ENCODE results near the gene PDIA4.

PDIA4 gene, protein sequence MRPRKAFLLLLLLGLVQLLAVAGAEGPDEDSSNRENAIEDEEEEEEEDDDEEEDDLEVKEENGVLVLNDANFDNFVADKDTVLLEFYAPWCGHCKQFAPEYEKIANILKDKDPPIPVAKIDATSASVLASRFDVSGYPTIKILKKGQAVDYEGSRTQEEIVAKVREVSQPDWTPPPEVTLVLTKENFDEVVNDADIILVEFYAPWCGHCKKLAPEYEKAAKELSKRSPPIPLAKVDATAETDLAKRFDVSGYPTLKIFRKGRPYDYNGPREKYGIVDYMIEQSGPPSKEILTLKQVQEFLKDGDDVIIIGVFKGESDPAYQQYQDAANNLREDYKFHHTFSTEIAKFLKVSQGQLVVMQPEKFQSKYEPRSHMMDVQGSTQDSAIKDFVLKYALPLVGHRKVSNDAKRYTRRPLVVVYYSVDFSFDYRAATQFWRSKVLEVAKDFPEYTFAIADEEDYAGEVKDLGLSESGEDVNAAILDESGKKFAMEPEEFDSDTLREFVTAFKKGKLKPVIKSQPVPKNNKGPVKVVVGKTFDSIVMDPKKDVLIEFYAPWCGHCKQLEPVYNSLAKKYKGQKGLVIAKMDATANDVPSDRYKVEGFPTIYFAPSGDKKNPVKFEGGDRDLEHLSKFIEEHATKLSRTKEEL

DNA sequence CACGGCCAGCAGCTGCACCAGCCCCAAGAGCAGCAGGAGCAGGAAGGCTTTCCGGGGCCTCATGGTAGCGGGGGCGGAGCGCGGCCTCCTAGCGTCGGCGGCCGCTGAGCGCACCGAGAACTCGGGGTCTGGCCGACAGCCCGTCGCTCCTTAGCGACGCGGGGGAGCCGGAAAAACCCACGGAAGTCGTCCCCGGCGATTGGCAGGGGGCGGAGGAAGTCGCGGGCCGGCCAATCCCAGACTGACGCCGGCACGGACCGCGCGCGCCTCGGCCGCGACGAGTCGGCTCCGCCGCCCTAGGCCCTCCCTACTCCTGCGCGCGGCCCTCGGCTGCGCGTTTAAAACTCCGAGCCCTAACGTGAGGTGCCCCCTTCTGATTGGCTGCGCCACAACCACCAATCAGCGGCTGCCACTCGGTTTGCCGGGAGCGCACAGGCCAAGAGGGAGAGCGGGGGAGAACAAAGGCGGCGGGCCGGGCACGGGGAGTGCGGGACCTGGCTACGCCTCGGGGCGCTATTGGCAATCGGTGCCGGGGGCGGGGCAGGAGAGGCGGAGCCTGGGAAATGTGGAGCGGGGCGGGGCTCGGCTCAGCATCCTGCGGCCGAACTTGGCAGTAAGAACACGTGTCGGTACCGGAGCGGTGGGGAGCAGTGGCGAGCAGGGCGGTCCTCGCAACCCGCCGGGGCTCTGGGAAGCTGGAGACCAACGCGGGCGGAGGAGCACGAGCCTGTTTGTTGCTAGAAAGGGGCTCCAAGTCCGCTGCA, at the start of gene PDIA4:
Gene PDIA4 (minus strand): TSS at position 160 of the 764 bp plus-strand sequence. CDS start 97 bp downstream, at position 63.
- in situ Hi-C loops (cut with HindIII; ENCODE audit: low sequenced_read_pairs), result no loop called here

DNA sequence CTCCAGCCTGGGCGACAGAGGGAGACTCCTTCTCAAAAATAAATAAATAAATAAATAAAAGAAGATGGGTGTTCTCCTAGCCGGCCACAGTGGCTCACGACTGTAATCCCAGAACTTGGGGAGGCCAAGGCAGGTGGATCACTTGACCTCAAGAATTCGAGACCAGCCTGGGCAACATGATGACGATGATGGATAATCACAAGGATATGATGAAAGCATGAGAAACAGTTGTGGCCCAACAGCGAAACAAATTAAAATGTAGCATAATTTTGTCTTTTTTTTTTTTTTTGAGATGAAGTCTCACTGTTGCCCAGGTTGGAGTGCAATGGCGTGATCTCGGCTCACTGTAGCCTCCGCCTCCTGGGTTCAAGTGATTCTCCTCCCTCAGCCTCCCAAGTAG, 49.3 kb upstream of the PDIA4 start:
- in situ Hi-C loops (cut with HindIII; ENCODE audit: low sequenced_read_pairs), result no loop called here

DNA sequence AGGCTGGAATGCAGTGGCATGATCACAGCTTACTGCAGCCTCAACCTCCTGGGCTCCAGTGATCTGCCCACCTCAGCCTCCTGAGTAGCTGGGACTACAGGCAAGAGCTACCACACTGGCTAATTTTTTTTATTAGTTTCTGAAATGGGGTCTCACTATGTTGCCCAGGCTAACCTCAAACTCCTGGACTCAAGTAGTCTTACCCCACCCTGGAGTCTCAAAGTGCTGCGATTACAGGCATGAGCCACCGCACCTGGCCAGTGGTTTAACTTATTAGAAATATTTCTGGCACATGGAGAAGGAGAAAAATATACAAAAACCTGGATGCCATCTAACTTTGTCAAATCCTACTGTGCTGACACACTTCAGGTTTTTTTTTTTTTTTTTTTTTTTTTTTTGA, 47.0 kb upstream of the PDIA4 start:
- in situ Hi-C loops (cut with HindIII; ENCODE audit: low sequenced_read_pairs), result no loop called here

DNA sequence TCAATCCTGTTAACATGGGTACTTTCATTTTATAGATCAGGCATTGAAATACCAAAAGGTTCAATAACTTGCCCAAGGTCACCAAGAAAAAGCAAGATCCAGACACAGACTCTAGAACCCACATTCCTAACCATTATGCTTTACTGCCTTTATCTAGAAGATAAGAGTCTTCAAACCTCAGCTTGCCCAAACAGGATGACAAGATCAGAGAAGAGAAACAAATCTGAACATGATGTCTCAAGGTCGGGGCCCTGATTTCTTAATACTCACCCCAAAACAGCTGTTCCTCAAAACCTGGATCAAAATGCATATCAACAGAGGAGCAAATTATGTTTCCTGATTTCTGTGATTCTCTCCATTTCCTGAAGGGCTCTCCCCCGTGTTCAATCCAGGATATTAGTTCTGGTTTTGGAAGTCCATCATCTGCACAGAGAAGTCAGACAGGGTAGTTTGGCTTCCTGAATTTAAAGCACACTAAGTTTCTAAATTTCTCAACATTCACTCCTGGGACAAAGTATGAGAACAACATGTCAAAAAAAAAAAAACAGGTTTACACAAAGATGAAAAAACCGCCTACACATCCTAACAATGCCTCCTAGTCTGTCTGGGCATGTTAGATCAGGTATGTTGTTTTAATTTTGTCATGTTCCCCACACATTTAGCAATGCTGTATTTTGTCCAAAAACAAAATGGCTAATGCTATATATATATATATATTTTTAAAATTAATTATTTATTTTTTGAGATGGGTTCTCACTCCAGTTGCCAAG, 46.0 kb upstream of the PDIA4 start:
- in situ Hi-C loops (cut with HindIII; ENCODE audit: low sequenced_read_pairs), result no loop called here

DNA sequence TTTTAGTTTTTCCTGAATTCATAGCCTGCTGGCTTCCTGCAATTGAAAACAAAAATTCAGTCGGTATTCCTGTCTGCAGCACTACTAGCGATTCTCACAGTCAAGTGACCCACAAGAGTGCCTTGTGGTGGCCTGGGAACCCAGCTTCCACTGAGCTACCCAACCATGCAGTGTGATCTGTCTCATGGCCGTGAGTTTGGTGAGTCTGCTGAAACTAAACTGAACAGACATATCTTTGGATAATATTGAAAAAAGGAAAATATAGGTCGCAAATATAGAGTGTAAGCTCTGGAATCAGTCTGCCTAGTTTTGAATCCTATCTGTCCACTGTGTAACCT, 44.1 kb upstream of the PDIA4 start:
- in situ Hi-C loops (cut with HindIII; ENCODE audit: low sequenced_read_pairs), result no loop called here

DNA sequence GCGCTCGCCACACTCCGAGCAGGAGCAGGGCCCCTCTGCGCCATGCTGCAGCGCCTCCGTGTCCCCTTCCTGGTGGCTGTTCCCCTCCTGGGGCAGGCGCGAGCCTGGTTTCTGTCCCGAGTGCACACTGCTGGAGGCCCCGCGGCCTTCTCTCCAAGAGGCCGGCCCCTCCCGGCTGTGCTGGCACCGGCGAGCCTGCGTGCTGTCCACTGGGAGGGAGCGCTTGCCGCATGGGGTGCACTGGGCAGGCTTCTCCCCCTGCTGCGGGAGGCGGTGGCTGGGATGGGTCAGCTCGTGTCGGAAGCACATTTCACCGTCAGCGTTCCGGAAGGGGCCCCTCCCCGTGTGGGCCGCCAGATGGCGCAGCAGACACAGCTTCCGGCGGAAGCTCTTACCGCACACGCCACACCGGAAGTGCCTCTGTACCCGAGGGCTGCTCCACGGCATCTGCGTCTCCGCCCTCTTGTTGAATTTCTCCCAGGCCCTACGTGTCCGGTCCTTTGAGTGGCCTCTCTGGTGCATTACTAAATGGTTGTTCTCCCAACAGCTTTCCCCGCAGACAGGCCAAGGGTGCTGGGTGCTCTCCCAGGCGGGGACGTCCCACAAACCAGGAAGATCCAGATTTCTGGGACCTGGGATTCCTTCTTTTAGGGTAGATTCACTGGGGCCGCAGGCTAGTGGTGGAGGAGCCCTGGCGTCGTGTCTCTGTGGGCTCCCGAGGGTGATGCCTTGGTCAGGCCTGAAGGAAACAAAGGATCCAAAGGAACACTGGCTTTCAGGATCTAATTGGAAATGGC, 43.5 kb upstream of the PDIA4 start:
- in situ Hi-C loops (cut with HindIII; ENCODE audit: low sequenced_read_pairs), result no loop called here

DNA sequence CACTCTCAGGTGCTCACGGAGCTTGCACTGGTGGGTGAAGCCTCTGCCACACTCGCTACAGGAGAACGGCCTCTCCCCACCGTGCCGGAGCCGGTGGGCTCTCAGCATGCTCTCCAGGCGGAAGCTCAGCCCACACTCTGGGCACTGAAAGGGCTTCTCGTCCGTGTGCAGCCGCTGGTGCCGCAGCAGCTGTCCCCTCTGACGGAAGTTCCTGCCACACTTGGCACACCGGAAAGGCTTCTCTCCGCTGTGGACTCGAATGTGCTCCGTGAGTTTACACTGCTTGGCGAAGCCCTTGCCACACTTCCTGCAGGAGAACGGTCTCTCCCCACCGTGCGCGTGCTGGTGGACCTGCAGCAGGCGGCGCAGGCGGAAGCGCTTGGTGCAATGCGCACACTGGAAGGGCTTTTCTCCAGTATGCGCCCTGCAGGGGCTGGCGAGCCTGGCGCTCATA, 42.9 kb upstream of the PDIA4 start:
- in situ Hi-C loops (cut with HindIII; ENCODE audit: low sequenced_read_pairs), result no loop called here

DNA sequence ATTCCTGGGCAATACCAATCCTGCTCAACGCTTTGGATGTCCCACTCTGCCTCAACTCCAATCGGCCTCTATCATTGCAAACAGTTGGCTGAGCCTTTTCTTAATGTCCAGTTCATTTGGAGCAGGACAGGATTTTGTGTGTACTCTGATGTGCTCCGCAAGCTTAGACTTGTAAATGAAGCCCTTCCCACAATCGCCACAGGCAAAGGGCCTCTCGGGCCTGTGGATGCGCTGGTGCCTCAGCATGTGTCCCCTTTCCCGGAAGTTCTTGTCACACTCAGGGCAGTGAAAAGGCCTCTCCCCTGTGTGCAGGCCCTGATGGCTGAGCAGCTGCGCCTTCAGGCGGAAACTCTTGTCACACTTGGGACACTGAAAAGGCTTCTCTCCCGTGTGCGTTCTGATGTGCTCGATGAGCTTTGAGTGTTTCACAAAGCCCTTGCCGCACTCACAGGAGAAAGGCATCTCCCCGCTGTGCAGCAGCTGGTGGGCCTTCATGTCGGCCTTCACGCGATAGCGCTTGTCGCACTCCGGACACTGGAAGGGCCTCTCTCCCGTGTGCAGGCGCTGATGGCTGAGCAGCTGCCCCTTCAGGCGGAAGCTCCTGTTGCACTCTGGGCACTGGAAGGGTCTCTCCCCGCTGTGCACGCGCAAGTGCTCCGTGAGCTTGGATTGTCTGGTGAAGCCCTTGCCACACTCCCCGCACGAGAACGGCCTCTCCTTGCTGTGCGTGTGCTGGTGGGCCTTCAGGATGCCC, 42.2 kb upstream of the PDIA4 start:
- in situ Hi-C loops (cut with HindIII; ENCODE audit: low sequenced_read_pairs), result no loop called here

DNA sequence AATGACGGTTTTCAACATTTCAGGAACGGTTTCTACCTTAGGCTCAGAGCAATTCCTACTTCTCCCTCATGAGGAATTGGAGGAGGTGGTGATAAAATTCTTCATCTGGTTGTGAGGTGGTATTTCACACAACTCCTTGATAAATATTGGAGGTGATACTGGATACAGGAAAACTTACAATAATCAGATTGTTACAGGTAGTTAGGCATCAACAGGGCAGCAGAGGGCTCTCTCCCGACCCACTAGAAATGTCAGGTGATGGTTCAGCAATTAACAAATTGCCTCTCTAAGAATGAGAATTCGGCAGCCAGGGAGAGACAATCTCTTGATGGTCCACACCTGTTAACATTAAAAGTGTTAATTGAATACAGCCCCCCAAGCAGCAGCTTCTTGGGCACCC, 39.6 kb upstream of the PDIA4 start:
- in situ Hi-C loops (cut with HindIII; ENCODE audit: low sequenced_read_pairs), result loop anchor here (10.0 kb wide), 1 partner anchor 63 kb away; no protein-coding TSS in a partner anchor

DNA sequence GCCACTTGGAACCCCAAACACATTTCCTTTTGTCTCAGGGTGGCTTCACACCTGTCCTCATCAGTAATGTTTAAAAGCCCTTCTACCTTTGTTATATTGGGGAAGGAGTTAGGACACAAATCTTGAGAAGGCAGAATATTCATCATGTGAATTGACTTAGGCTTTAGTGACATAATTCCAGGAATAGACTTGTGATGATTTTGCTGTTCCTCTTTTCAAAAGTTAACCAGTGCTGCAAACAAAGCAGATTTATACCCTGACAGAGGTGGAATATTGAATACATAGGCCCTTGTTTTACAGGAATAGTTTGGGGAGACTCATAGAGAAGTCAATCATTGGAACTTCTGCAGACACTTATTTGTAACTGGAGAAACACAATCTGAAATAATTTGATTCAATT, 35.2 kb upstream of the PDIA4 start:
- in situ Hi-C loops (cut with HindIII; ENCODE audit: low sequenced_read_pairs), result loop anchor here (10.0 kb wide), 1 partner anchor 59 kb away; no protein-coding TSS in a partner anchor

DNA sequence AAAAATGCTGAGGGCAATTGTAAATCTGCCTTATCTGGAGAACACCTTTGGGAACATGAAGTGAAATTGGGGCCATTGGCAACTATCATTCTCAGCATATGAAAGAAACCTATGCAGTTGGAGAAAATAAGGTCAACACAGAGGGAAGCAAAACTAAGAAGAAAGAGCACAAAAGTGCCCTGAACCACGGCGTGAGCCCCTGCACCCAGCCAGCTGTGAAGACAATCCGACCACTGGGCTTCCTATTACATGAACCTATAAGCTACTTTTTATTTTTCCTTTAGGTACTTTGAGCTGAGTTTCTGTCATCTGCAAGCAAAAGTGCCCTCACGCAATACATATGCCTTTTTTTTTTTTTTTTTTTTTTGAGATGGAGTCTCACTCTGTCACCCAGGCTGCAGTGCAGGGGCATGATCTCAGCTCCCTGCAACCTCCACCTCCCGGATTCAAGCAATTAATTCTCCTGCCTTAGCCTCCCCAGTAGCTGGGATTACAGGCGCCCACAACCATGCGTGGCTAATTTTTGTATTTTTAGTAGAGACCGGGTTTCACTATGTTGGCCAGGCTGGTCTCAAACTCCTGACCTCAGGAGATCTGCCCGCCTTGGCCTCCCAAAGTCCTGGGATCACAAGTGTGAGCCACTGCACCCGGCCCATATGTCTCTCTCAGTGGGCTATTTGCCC, 34.1 kb upstream of the PDIA4 start:
- in situ Hi-C loops (cut with HindIII; ENCODE audit: low sequenced_read_pairs), result loop anchor here (10.0 kb wide), 1 partner anchor 58 kb away; no protein-coding TSS in a partner anchor

DNA sequence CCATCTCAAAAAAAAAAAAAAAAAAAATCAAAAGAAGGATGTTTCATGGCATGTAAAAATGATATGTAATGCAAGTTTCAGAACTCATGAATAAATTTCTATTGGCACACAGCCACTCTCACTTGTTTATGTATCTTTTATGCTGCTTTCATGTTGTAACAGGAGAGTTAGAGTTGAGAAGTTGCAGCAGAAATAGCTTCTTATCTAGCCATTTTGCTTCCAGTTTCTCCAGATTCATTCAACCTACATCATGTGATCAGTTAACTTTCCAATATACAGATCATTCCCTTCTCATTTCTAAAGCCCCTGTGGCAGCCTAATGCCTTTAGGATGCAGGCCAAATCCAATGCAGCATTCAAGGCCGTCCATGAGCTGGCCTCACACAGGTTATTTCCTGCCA, 31.9 kb upstream of the PDIA4 start:
- in situ Hi-C loops (cut with HindIII; ENCODE audit: low sequenced_read_pairs), result loop anchor here (10.0 kb wide), 1 partner anchor 55 kb away; no protein-coding TSS in a partner anchor

DNA sequence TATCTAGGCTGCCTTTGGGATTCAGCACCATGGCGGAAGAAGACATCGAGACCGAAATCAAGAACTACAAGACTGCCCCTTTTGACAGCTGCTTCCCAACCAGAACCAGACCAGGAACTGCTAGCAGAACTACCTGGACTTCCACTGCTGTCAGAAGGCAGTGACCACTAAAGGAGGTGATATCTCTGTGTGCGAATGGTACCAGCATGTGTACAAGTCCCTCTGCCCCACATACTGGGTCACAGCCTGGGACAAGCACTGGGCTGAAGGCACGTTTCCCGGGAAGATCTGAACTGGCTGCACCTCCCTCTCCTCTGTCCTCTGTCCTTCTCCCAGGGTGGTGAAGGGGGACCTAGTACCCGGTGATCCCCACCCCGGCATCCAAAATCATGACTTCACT, 25.6 kb upstream of the PDIA4 start:
- in situ Hi-C loops (cut with HindIII; ENCODE audit: low sequenced_read_pairs), result no loop called here

DNA sequence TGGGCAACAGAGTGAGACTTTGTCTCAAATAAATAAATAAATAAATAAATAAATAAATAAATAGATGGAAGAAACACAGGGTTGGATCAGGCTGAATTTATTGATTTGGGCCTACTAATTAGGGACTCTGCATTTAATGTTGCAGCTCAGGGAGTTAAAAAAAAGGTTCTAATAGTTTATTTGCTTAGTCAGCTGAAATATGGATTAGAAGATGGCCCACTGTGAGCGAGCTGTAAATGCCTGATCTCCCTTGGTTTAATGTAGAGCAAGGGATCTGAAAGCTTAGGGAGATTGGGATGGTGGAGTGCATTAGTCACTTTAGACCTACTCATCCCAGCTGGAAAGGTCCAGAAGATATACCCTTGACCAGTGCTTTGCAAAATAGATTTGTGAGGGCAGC, 25.1 kb upstream of the PDIA4 start:
- in situ Hi-C loops (cut with HindIII; ENCODE audit: low sequenced_read_pairs), result no loop called here

DNA sequence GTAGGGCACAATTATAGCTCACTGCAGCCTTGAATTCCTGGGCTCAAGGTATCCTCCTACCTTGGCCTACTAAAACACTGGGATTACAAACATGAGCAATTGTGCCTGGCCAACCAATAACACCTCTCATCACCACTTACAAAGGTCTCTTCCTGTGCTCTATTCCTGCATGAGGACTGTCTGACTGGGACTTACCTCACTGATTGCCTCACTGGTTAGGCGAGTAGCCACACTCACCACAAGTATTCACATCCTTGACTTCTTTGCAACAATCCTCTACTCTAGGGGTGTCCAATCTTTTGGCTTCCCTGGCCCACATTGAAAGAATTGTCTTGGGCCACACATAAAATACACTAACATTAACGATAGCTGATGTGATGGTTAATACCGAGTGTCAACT, 22.6 kb upstream of the PDIA4 start:
- in situ Hi-C loops (cut with HindIII; ENCODE audit: low sequenced_read_pairs), result no loop called here

DNA sequence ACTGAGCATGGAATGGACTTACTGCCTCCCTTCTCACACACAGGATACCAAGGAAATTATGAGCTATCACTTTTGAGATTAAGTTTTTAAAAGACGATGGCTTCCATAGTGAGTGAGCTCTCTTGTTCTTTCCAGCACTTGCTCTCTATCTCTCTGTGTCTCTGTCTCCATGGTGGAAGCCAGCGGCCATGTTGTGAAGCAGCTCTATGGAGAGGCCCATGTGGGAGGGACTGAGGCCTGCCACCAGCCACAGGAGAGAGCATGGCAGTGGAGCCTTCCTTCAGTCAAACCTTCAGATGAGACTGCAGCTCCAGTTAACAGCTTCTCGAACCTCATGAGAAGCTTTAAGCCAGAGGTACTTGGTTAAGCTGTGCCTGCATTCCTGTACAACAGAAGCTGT, 20.5 kb upstream of the PDIA4 start:
- in situ Hi-C loops (cut with HindIII; ENCODE audit: low sequenced_read_pairs), result no loop called here

DNA sequence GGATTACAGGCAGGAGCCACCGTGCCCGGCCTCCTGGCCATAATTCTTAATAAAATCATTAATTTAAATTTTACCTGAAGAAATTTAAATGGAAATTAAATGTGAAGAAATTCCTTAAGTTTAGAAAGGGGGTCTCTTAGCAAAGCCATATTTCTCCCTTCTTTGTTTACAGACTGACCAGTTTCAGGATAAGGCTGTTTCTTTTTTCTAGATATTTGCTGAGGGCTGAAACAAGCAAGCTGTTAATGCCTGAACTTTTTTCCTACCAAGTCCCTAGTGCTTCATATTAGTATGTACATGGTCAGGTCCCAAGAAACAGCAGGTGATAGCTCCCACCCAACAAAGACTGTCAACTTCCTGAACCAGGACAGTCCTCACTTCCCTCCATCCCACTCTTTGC, 18.1 kb upstream of the PDIA4 start:
- in situ Hi-C loops (cut with HindIII; ENCODE audit: low sequenced_read_pairs), result no loop called here

DNA sequence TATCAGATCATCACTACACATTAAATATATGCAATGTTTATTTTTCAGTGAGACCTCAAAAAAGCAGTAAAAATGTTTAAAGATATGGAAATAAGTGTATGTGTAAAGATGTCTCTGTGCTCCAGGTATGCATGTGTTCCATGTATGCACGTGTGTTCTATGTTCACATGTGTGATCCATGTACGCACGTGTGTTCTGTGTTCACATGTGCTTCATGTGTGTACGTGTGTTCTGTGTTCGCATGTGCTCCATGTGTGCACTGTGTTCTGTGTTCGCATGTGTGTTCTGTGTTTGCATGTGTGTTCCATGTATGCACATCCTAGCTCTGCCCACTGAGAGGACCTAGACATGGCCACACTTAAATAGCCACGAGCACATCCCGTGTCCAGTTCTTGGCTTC, 15.6 kb upstream of the PDIA4 start:
- in situ Hi-C loops (cut with HindIII; ENCODE audit: low sequenced_read_pairs), result no loop called here

DNA sequence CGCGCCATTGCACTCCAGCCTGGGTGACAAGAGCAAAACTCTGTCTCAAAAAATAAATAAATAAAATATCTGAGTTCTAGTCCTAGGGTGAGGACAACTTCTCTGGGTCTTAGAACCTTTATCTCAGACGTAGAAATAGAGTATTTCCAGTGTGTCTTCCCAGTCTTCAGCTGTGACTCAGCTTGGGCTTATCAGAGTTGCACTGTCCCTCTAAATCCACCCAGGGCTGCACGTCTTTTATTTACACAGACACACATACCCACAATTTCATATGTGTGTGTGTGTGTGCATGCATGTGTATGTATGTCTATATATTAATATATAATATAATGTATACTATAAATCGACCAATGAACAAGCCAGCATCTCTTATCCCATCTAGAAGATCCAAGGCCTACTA, 13.0 kb upstream of the PDIA4 start:
- in situ Hi-C loops (cut with HindIII; ENCODE audit: low sequenced_read_pairs), result no loop called here
